WTC11 (cell line): ENCODE measurements around the gene PRSS16. TPM values are rescaled to one million over a fixed set of nuclear protein-coding genes. Genes with fewer than 3 reads are reported as not detected.
A peak's percentile ranks its signal among the peaks of the same experiment; 100 is the strongest.

Experiments
- ATAC-seq: fragments of 200-7000 bp; cut with Tn5 transposase; 2 replicates; pipeline ENCODE4 v1.10.0; 2021; ENCODE audit warnings: mild to moderate bottlenecking, moderate library complexity
- CTCF ChIA-PET: fragments of 300-600 bp; sonication (Branson Sonifier 250); formaldehyde crosslinking; loops from one replicate; lab custom pipeline; 2021; ENCODE audit warnings: antibody characterized with exemption; lab: Charles Lee
- POLR2A ChIA-PET: fragments of 350-600 bp; sonication (Branson Sonifier 250); formaldehyde crosslinking; loops from one replicate; lab custom pipeline; 2021; ENCODE audit warnings: antibody characterized with exemption; lab: Charles Lee
- DNase-seq: peaks from one replicate; pipeline ENCODE4 v3.0.0; 2021; ENCODE audit warnings: low spot score
- H3K27ac Mint-ChIP-seq: 2 replicates; pipeline ENCODE4 v1.8.0; 2021; ENCODE audit warnings: mixed read lengths
- H3K27me3 Mint-ChIP-seq: 2 replicates; pipeline ENCODE4 v1.8.0; 2021; ENCODE audit warnings: low read depth, mild to moderate bottlenecking, moderate library complexity, mixed read lengths
- H3K36me3 Mint-ChIP-seq: 2 replicates; pipeline ENCODE4 v1.8.0; 2021; ENCODE audit warnings: mixed read lengths
- H3K4me1 Mint-ChIP-seq: 2 replicates; pipeline ENCODE4 v1.8.0; 2022; ENCODE audit warnings: mixed read lengths
- H3K4me3 Mint-ChIP-seq: 2 replicates; pipeline ENCODE4 v1.8.0; 2021; ENCODE audit warnings: mild to moderate bottlenecking, moderate library complexity, mixed read lengths
- H3K9me3 Mint-ChIP-seq: 2 replicates; pipeline ENCODE4 v1.8.0; 2021; ENCODE audit warnings: mixed read lengths
- ATF1 ChIP-seq: sonication (generic); formaldehyde crosslinking; IDR thresholded peaks from 2 replicates; pipeline ENCODE4 v1.8.1; 2023; ENCODE audit warnings: mild to moderate bottlenecking, moderate library complexity, missing genetic modification reagents
- CREB1 ChIP-seq: sonication (generic); formaldehyde crosslinking; IDR thresholded peaks from 2 replicates; pipeline ENCODE4 v1.8.0; 2023; ENCODE audit warnings: mild to moderate bottlenecking, missing genetic modification reagents
- FOXK1 ChIP-seq: sonication (generic); formaldehyde crosslinking; IDR thresholded peaks from 2 replicates; pipeline ENCODE4 v1.8.0; 2022; ENCODE audit warnings: mild to moderate bottlenecking, moderate library complexity, missing genetic modification reagents
- FOXP1 ChIP-seq: sonication (generic); formaldehyde crosslinking; IDR thresholded peaks from 2 replicates; pipeline ENCODE4 v1.8.0; 2022; ENCODE audit warnings: missing genetic modification reagents, mild to moderate bottlenecking, moderate library complexity, borderline replicate concordance
- IRF2 ChIP-seq: sonication (generic); formaldehyde crosslinking; IDR thresholded peaks from 2 replicates; pipeline ENCODE4 v1.8.0; 2022; ENCODE audit warnings: low read depth, missing genetic modification reagents, borderline replicate concordance
- JAZF1 ChIP-seq: fragments of 250-450 bp; sonication (Bioruptor Pico); IDR thresholded peaks from 2 replicates; pipeline ENCODE4 v1.9.0; 2021; ENCODE audit warnings: moderate library complexity, mild to moderate bottlenecking, inconsistent platforms
- JUN ChIP-seq: sonication (generic); formaldehyde crosslinking; IDR thresholded peaks from 2 replicates; pipeline ENCODE4 v1.8.0; 2023; ENCODE audit warnings: mild to moderate bottlenecking, missing genetic modification reagents
- MXD4 ChIP-seq: fragments of 250-450 bp; sonication (Bioruptor Pico); IDR thresholded peaks from 2 replicates; pipeline ENCODE4 v1.8.0; 2021; ENCODE audit warnings: mild to moderate bottlenecking, moderate library complexity, borderline replicate concordance
- NFATC4 ChIP-seq: fragments of 250-450 bp; sonication (Bioruptor Pico); IDR thresholded peaks from 2 replicates; pipeline ENCODE4 v1.9.0; 2021; ENCODE audit warnings: mild to moderate bottlenecking
- NFE2L1 ChIP-seq: sonication (generic); formaldehyde crosslinking; IDR thresholded peaks from 2 replicates; pipeline ENCODE4 v1.8.1; 2023; ENCODE audit warnings: missing genetic modification reagents
- NFYB ChIP-seq: sonication (generic); formaldehyde crosslinking; conservative IDR thresholded peaks from 2 replicates; pipeline ENCODE4 v1.8.0; 2022; ENCODE audit warnings: low read depth, missing genetic modification reagents
- PRRX2 ChIP-seq: fragments of 250-450 bp; sonication (Bioruptor Pico); IDR thresholded peaks from 2 replicates; pipeline ENCODE4 v1.8.0; 2021; ENCODE audit warnings: mild to moderate bottlenecking
- SMAD4 ChIP-seq: sonication (generic); formaldehyde crosslinking; IDR thresholded peaks from 2 replicates; pipeline ENCODE4 v1.8.0; 2022; ENCODE audit warnings: mild to moderate bottlenecking, missing genetic modification reagents
- SOX15 ChIP-seq: fragments of 250-450 bp; sonication (Bioruptor Pico); IDR thresholded peaks from 2 replicates; pipeline ENCODE4 v1.9.0; 2021; ENCODE audit warnings: mild to moderate bottlenecking
- SP1 ChIP-seq: sonication (generic); formaldehyde crosslinking; conservative IDR thresholded peaks from 2 replicates; pipeline ENCODE4 v1.8.1; 2022; ENCODE audit warnings: missing genetic modification reagents
- TEAD4 ChIP-seq: sonication (generic); formaldehyde crosslinking; IDR thresholded peaks from 2 replicates; pipeline ENCODE4 v1.8.0; 2022; ENCODE audit warnings: mild to moderate bottlenecking, missing genetic modification reagents
- TP53 ChIP-seq: sonication (generic); formaldehyde crosslinking; IDR thresholded peaks from 2 replicates; pipeline ENCODE4 v1.8.1; 2023; ENCODE audit warnings: mild to moderate bottlenecking, missing genetic modification reagents
- ZNF121 ChIP-seq: sonication (generic); formaldehyde crosslinking; IDR thresholded peaks from 2 replicates; pipeline ENCODE4 v1.8.0; 2023; ENCODE audit warnings: missing genetic modification reagents
- ZNF219 ChIP-seq: sonication (generic); formaldehyde crosslinking; IDR thresholded peaks from 2 replicates; pipeline ENCODE4 v1.8.0; 2023; ENCODE audit warnings: missing genetic modification reagents, mild to moderate bottlenecking, borderline replicate concordance
- ZNF396 ChIP-seq: fragments of 250-450 bp; sonication (Bioruptor Pico); IDR thresholded peaks from 2 replicates; pipeline ENCODE4 v1.8.0; 2021; ENCODE audit warnings: mild to moderate bottlenecking, moderate library complexity, borderline replicate concordance
- total RNA-seq: library from RNA; stranded (reverse); gene quantifications from 3 replicates; pipeline ENCODE4 v1.2.3, GENCODE V29; 2021
- TF ChIP-seq, protein P1 (sequence below): sonication (generic); formaldehyde crosslinking; IDR thresholded peaks from 2 replicates; pipeline ENCODE4 v1.8.0; 2022; ENCODE audit warnings: mild to moderate bottlenecking, missing genetic modification reagents
- TF ChIP-seq, protein P2 (sequence below): sonication (generic); formaldehyde crosslinking; IDR thresholded peaks from 2 replicates; pipeline ENCODE4 v1.8.1; 2023; ENCODE audit warnings: mild to moderate bottlenecking, missing genetic modification reagents, moderate library complexity
- TF ChIP-seq, protein P3 (sequence below): sonication (generic); formaldehyde crosslinking; IDR thresholded peaks from 2 replicates; pipeline ENCODE4 v1.8.0; 2023; ENCODE audit warnings: mild to moderate bottlenecking, missing genetic modification reagents
- TF ChIP-seq, protein P4 (sequence below): sonication (generic); formaldehyde crosslinking; IDR thresholded peaks from 2 replicates; pipeline ENCODE4 v1.8.1; 2023; ENCODE audit warnings: mild to moderate bottlenecking, moderate library complexity, missing genetic modification reagents
- TF ChIP-seq, protein P5 (sequence below): sonication (generic); formaldehyde crosslinking; IDR thresholded peaks from 2 replicates; pipeline ENCODE4 v1.8.1; 2022; ENCODE audit warnings: missing genetic modification reagents, borderline replicate concordance
- TF ChIP-seq, protein P6 (sequence below): sonication (generic); formaldehyde crosslinking; conservative IDR thresholded peaks from 2 replicates; pipeline ENCODE4 v1.8.1; 2023; ENCODE audit warnings: mild to moderate bottlenecking, low read depth, missing genetic modification reagents, moderate library complexity

PRSS16 gene
- total RNA-seq, 1 experiment from 2014 or later = 18.5 TPM

DNA sequence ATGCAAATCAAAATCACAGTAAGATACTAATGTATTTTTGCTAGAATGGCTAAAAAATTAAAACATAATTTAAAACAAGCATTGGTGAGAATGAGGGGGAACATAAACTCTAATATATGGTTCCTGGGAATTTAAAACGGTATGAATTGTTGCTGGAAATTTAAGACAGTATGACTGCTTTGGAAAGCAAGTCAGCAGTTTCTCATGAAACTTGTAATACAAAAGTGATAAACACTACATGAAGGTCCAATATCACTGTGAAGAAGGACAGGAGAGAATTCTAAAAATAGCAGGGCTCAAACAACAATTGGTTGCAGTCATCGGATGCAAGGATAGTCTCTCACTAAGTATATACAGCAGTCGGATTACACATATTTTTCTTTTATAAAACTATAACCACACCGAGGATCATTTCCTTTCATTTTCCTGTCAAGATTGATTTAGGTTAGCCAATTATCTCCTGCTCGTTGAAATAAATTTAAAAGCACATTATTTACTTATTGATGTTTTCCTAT is 18.5 kb upstream of the PRSS16 start:
- no peak for DNase-seq
- POLR2A ChIA-PET = no interaction called here
- no peak for ATAC-seq
- CTCF ChIA-PET = interaction anchor here (0.6 kb wide), 3 partner anchors 40 to 362 kb away, joined by 3 to 4 read pairs (median 3); no protein-coding TSS in a partner anchor
- H3K4me3 Mint-ChIP-seq = peak overlapping the region; percentile 89
- TF ChIP-seq ATF1 (CRISPR knock-in tag) (no peak), ZNF121 (CRISPR knock-in tag) (no peak), NFE2L1 (CRISPR knock-in tag) (no peak), FOXP1 (CRISPR knock-in tag) (no peak), SP1 (CRISPR knock-in tag) (no peak), PRRX2 (no peak), FOXK1 (CRISPR knock-in tag) (no peak), SOX15 (no peak), TEAD4 (CRISPR knock-in tag) (no peak), ZNF396 (CRISPR knock-in tag) (no peak), TP53 (CRISPR knock-in tag) (no peak), SMAD4 (CRISPR knock-in tag) (no peak), JUN (CRISPR knock-in tag) (no peak), NFATC4 (CRISPR knock-in tag) (no peak), IRF2 (CRISPR knock-in tag) (no peak), MXD4 (no peak)
- TF ChIP-seq, protein P1, sequence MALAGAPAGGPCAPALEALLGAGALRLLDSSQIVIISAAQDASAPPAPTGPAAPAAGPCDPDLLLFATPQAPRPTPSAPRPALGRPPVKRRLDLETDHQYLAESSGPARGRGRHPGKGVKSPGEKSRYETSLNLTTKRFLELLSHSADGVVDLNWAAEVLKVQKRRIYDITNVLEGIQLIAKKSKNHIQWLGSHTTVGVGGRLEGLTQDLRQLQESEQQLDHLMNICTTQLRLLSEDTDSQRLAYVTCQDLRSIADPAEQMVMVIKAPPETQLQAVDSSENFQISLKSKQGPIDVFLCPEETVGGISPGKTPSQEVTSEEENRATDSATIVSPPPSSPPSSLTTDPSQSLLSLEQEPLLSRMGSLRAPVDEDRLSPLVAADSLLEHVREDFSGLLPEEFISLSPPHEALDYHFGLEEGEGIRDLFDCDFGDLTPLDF (CRISPR knock-in tag) = no peak
- TF ChIP-seq, protein P2, sequence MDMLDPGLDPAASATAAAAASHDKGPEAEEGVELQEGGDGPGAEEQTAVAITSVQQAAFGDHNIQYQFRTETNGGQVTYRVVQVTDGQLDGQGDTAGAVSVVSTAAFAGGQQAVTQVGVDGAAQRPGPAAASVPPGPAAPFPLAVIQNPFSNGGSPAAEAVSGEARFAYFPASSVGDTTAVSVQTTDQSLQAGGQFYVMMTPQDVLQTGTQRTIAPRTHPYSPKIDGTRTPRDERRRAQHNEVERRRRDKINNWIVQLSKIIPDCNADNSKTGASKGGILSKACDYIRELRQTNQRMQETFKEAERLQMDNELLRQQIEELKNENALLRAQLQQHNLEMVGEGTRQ (CRISPR knock-in tag) = no peak
- TF ChIP-seq, protein P3, sequence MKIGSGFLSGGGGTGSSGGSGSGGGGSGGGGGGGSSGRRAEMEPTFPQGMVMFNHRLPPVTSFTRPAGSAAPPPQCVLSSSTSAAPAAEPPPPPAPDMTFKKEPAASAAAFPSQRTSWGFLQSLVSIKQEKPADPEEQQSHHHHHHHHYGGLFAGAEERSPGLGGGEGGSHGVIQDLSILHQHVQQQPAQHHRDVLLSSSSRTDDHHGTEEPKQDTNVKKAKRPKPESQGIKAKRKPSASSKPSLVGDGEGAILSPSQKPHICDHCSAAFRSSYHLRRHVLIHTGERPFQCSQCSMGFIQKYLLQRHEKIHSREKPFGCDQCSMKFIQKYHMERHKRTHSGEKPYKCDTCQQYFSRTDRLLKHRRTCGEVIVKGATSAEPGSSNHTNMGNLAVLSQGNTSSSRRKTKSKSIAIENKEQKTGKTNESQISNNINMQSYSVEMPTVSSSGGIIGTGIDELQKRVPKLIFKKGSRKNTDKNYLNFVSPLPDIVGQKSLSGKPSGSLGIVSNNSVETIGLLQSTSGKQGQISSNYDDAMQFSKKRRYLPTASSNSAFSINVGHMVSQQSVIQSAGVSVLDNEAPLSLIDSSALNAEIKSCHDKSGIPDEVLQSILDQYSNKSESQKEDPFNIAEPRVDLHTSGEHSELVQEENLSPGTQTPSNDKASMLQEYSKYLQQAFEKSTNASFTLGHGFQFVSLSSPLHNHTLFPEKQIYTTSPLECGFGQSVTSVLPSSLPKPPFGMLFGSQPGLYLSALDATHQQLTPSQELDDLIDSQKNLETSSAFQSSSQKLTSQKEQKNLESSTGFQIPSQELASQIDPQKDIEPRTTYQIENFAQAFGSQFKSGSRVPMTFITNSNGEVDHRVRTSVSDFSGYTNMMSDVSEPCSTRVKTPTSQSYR = no peak
- TF ChIP-seq, all 79 proteins: peak for 0
- peaks cover 11% of the 10 kb centered on the region for H3K4me1 Mint-ChIP-seq
- no peaks in the 10 kb centered on the region for H3K9me3 Mint-ChIP-seq
- H3K27me3 Mint-ChIP-seq = no peaks in the 10 kb centered on the region
- H3K36me3 Mint-ChIP-seq = no peaks in the 10 kb centered on the region
- no peak overlapping the region for H3K27ac Mint-ChIP-seq

DNA sequence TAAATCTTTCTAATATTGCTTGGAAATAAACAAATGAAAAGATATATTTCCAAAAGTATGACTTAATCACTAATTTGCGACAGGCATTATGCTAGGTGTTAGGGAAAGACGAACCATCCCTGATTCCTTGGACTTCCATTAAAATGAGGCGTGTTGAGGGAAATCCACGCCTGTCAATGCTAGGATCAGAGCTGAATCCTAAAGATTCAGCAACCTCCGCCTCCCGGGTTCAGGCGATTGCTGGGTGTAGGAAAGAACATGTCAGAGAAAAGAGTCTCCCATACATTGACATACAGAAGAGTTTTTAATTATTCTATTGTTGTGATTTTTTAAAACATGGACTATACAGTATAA is 16.8 kb upstream of the PRSS16 start:
- H3K9me3 Mint-ChIP-seq = no peaks in the 10 kb centered on the region
- ATAC-seq = peak; percentile 9
- no peaks in the 10 kb centered on the region for H3K36me3 Mint-ChIP-seq
- no peak for DNase-seq
- CTCF ChIA-PET = interaction anchor here (1.0 to 1.3 kb wide), 2 partner anchors 49 to 65 kb away, joined by 3 read pairs; no protein-coding TSS in a partner anchor
- POLR2A ChIA-PET = interaction anchor here (0.6 to 1.2 kb wide), 2 partner anchors 21 to 243 kb away, joined by 3 to 6 read pairs; no protein-coding TSS in a partner anchor
- no peaks in the 10 kb centered on the region for H3K27me3 Mint-ChIP-seq
- peak overlapping the region; percentile 66; the same call in 1 of the 2 replicates for H3K27ac Mint-ChIP-seq
- H3K4me3 Mint-ChIP-seq = peak overlapping the region; percentile 89
- H3K4me1 Mint-ChIP-seq = peaks cover 22% of the 10 kb centered on the region
- TF ChIP-seq NFYB (CRISPR knock-in tag) (no peak), ZNF121 (CRISPR knock-in tag) (no peak), ZNF219 (no peak), MXD4 (no peak), TP53 (CRISPR knock-in tag) (no peak), JAZF1 (no peak), CREB1 (CRISPR knock-in tag) (no peak)
- TF ChIP-seq, protein P4, sequence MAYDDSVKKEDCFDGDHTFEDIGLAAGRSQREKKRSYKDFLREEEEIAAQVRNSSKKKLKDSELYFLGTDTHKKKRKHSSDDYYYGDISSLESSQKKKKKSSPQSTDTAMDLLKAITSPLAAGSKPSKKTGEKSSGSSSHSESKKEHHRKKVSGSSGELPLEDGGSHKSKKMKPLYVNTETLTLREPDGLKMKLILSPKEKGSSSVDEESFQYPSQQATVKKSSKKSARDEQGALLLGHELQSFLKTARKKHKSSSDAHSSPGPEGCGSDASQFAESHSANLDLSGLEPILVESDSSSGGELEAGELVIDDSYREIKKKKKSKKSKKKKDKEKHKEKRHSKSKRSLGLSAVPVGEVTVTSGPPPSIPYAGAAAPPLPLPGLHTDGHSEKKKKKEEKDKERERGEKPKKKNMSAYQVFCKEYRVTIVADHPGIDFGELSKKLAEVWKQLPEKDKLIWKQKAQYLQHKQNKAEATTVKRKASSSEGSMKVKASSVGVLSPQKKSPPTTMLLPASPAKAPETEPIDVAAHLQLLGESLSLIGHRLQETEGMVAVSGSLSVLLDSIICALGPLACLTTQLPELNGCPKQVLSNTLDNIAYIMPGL (CRISPR knock-in tag) = no peak
- TF ChIP-seq, protein P5, sequence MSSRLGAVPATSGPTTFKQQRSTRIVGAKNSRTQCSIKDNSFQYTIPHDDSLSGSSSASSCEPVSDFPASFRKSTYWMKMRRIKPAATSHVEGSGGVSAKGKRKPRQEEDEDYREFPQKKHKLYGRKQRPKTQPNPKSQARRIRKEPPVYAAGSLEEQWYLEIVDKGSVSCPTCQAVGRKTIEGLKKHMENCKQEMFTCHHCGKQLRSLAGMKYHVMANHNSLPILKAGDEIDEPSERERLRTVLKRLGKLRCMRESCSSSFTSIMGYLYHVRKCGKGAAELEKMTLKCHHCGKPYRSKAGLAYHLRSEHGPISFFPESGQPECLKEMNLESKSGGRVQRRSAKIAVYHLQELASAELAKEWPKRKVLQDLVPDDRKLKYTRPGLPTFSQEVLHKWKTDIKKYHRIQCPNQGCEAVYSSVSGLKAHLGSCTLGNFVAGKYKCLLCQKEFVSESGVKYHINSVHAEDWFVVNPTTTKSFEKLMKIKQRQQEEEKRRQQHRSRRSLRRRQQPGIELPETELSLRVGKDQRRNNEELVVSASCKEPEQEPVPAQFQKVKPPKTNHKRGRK (CRISPR knock-in tag) = no peak
- TF ChIP-seq, protein P6, sequence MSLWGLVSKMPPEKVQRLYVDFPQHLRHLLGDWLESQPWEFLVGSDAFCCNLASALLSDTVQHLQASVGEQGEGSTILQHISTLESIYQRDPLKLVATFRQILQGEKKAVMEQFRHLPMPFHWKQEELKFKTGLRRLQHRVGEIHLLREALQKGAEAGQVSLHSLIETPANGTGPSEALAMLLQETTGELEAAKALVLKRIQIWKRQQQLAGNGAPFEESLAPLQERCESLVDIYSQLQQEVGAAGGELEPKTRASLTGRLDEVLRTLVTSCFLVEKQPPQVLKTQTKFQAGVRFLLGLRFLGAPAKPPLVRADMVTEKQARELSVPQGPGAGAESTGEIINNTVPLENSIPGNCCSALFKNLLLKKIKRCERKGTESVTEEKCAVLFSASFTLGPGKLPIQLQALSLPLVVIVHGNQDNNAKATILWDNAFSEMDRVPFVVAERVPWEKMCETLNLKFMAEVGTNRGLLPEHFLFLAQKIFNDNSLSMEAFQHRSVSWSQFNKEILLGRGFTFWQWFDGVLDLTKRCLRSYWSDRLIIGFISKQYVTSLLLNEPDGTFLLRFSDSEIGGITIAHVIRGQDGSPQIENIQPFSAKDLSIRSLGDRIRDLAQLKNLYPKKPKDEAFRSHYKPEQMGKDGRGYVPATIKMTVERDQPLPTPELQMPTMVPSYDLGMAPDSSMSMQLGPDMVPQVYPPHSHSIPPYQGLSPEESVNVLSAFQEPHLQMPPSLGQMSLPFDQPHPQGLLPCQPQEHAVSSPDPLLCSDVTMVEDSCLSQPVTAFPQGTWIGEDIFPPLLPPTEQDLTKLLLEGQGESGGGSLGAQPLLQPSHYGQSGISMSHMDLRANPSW (CRISPR knock-in tag) = no peak
